GM12872 (cell line): ENCODE measurements around the gene VAV2.

Experiments used
- TF ChIP-seq, protein P1 (sequence below): IDR thresholded peaks from 3 replicates; pipeline ENCODE4 v1.5.1; 2011; ENCODE audit warnings: low read depth, mild to moderate bottlenecking, low read length, moderate library complexity; ENCODE audit not compliant: insufficient read depth

The VAV2 gene

DNA sequence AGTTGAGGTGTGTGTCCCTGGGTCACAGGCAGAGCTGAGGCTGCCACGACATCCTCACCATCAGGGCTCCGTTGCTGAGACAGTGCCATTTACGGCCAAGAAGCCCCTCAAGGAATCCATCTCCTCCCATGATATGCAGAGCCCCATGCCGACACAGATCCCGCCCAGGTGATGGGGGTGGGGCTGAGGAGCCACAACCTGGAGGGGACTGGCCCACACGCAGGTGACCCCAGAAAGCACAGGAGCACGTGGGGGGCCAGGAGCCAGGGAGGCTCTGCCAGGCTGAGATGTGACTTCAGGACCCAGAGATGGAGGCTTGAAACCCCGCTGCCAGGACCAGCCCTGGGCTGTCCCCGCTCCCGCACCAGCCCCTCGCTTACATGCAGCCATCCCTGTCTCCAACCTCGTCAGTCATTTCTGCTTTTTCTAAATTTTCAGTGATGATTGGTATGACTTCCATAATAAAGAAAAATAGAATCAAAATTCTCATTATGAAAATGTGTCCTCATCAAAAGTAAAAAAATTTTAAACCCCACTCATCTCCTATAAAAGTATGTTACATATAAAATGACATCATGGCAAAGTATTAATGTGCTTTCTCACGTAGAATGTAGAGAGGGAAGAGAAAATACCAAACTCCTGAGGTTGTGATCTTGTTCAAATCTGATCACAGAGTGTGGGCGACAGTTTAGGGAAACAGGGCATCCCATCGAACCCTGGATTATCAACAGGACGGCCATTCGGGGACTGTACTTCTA, 155.9 kb downstream of the VAV2 start:
- TF ChIP-seq, protein P1, sequence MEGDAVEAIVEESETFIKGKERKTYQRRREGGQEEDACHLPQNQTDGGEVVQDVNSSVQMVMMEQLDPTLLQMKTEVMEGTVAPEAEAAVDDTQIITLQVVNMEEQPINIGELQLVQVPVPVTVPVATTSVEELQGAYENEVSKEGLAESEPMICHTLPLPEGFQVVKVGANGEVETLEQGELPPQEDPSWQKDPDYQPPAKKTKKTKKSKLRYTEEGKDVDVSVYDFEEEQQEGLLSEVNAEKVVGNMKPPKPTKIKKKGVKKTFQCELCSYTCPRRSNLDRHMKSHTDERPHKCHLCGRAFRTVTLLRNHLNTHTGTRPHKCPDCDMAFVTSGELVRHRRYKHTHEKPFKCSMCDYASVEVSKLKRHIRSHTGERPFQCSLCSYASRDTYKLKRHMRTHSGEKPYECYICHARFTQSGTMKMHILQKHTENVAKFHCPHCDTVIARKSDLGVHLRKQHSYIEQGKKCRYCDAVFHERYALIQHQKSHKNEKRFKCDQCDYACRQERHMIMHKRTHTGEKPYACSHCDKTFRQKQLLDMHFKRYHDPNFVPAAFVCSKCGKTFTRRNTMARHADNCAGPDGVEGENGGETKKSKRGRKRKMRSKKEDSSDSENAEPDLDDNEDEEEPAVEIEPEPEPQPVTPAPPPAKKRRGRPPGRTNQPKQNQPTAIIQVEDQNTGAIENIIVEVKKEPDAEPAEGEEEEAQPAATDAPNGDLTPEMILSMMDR: no peak

DNA sequence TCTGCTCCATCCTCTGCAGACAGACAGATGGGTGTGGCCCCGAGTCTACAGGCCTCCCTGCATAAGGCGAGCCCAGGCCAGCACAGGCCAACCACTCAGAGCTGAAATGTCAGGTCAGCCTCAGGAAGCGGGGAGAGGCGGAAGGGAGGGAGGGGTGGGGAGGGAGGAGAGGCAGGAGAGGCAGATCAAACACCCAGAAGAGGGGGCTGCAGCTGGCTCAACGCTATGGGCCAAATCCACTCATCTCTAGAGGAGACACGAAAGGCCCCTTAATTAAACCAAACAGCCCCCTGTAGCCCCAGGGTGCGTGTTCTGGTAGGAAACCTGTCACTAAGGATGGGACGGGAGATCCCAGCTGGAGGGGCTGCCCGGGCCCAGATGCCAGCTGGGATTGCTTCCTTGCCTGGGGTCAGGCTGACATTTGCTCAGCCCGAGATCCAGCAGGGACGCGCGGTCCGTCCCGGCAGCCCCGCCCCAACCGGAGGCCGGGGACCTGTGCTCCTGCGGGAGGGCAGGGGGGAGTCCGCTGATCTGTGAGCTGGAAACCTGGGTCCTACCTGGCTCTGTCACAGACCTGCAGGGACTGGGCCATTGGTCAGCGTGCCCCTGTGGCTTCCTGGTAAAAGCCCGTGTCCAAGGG, 156.7 kb downstream of the VAV2 start:
- TF ChIP-seq, protein P1: no peak

DNA sequence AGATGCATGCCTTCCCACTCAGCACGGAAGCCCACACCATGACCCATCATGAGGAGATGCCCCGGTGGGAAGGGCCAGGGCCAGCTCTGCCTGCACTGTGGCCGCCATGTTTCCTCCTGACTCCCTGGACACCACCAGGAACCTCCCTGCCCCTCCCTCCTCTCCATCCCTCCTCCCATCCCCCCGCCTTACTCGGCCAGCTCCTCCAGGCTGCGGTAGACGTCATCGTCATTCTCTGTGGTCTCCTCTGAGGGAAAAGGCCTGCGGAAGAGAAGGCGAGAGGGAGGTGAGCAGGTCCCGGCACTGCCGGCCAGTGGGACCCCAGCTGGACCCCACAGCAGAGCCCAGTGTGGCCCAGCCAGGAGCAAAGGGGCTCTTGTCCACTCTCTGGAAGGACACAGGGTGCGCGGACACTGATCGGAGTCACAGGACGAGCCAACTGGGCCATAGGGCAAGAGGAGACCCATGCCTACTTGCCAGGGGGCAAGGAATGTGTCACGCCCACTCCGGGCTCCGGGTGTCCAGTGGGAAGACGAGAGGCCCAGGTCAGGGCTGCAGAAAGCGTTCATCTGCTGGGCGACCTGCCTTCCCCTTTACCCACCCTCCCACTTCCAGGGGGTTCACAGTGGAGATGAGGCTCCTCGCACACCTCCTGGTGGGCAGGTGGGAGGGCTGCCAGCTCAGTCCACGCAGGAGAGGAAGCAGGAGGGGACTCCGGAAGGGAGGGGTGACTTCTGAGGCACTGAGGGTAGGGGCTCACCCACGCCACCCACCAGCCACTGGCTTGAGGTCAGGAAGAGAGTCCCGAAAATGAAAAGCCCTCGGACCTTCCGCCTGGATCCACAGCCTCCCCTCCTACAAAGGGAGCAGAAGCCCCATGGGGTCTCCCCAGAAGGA, 157.8 kb downstream of the VAV2 start:
- TF ChIP-seq, protein P1: no peak

DNA sequence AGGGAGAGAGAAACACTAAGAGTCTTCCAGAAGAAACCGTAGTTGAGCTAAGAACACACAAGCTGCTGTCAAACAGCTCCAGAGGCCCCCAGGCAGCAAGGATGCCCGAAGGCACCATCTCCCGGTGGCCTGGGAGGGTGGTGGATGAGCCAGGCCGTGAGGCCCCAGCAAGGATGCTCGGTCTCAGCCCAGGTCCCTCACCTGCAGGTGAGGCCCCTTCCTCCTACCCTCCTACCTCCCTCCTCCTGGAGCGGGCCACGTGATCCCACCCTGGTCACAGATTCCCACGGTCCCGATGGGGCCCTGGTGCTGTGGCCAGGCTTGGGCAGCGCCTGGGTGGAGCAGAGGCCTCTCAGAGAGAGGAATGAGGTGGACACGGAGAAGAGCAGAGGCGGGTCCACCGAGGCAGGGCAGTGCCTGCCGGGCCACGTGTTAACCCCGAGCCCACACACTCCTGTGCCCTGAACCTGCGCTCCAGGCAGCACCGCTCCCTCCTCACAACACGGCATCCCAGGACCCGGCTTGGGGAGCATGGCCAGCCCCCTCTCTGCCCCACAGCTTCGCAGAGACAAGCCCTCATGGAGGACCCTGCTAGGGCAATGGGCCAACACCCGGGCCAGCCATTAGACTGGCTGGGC, 158.6 kb downstream of the VAV2 start:
- TF ChIP-seq, protein P1: no peak

DNA sequence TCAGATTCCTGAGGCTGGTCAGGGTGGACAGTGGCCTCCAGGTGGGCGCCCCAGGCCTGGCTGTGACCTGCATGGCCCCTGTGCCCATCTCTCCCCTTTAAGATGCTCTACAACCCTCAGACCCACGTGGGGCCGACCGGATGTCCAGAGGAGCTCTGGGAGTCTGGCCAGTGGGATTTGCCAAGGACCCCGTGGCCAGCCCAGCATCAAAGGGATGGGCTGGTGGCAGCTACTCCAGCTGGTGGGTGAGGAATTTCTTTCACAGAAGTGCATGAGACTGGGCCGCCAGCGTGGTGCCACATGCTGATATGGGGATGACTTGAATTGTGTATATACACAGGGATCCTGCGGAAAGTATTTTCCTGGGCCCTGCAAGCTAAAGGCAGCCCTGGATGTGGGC, 159.2 kb downstream of the VAV2 start:
- TF ChIP-seq, protein P1: no peak

DNA sequence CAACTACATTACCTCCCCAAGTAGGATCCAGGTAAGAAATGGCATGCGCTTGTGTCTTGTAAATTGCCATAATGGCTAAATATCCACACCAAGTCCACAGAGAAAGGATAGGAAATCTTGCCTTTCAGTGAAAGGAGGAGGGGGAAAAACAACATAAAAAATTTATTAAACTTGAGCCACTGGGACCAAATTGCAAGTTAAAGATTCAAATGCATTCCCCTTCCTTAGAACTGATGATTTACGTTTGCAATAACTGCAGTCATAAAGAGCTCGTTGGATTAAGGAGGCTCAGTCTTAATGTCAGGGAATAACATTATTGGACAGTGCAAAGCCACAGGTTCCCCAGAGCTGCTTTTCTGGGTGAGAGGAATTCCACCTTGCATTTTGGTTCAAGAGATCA, 161.4 kb downstream of the VAV2 start:
- TF ChIP-seq, protein P1: no peak

DNA sequence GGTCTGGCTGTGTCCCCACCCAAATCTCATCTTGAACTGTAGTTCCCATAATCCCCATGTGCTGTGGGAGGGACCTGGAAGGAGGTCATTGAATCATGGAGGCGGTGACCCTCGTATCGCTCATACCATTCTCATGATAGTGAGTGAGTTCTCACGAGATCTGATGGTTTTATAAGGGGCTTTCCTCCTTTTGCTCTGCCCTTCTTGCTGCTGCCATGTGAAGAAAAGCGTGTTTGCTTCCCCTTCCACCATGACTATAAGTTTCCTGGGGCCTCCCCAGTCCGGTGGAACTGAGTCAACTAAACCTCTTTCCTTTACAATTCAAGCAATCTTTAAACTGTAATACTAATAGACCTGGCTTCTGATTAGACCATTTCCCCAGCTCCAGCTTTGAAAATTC, 161.8 kb downstream of the VAV2 start:
- TF ChIP-seq, protein P1: no peak
